GM23338 (cell line): ENCODE data around the gene SLC19A1. TPM values are rescaled to one million over a fixed set of nuclear protein-coding genes. Genes with fewer than 3 reads are reported as not detected.

ENCODE experiments used
- ATAC-seq: fragments of 200-7000 bp; cut with Tn5 transposase; 3 replicates; pipeline ENCODE4 v1.9.1; 2020
- DNase-seq: peaks from one replicate; pipeline ENCODE4 v3.0.0-alpha.2; 2015; ENCODE audit warnings: low spot score
- H2AFZ ChIP-seq: fragments of 200-600 bp; sonication (generic); 2 replicates; pipeline ENCODE4 v1.8.0; 2016; ENCODE audit warnings: antibody characterized with exemption, mild to moderate bottlenecking, moderate library complexity
- H3F3A ChIP-seq: fragments of 200-600 bp; sonication (generic); replicated peaks from 2 replicates; pipeline ENCODE4 v1.8.0; 2017; ENCODE audit warnings: antibody characterized with exemption, mixed run types, low read depth
- H3K27ac ChIP-seq: fragments of 200-600 bp; sonication (generic); 2 replicates; pipeline ENCODE4 v1.6.1; 2016; ENCODE audit warnings: low read depth
- H3K27me3 ChIP-seq: fragments of 200-600 bp; sonication (generic); 2 replicates; pipeline ENCODE4 v1.8.0; 2016; ENCODE audit warnings: mild to moderate bottlenecking, mixed run types, moderate library complexity; ENCODE audit not compliant: insufficient read depth
- H3K36me3 ChIP-seq: fragments of 200-600 bp; sonication (generic); 2 replicates; pipeline ENCODE4 v1.8.0; 2016; ENCODE audit warnings: mild to moderate bottlenecking; ENCODE audit not compliant: insufficient read depth
- H3K4me1 ChIP-seq: fragments of 200-600 bp; sonication (generic); 2 replicates; pipeline ENCODE4 v1.8.0; 2016; ENCODE audit warnings: mild to moderate bottlenecking, moderate library complexity; ENCODE audit not compliant: insufficient read depth
- H3K4me2 ChIP-seq: fragments of 200-600 bp; sonication (generic); 2 replicates; pipeline ENCODE4 v1.7.1; 2017; ENCODE audit warnings: mixed run types
- H3K4me3 ChIP-seq: fragments of 200-600 bp; sonication (generic); 2 replicates; pipeline ENCODE4 v1.6.1; 2016; ENCODE audit warnings: mixed run types
- H3K79me2 ChIP-seq: fragments of 200-600 bp; sonication (generic); replicated peaks from 2 replicates; pipeline ENCODE4 v1.8.0; 2017; ENCODE audit warnings: mild to moderate bottlenecking; ENCODE audit not compliant: insufficient read depth
- H3K9me2 ChIP-seq: fragments of 200-600 bp; sonication (generic); 2 replicates; pipeline ENCODE4 v1.8.0; 2017; ENCODE audit not compliant: insufficient read depth
- H4K20me1 ChIP-seq: fragments of 200-600 bp; sonication (generic); replicated peaks from 2 replicates; pipeline ENCODE4 v1.8.0; 2017; ENCODE audit warnings: mild to moderate bottlenecking; ENCODE audit not compliant: insufficient read depth
- H3K27ac Mint-ChIP-seq: 2 replicates; pipeline ENCODE4 v1.8.0; 2020; ENCODE audit warnings: inconsistent platforms, mild to moderate bottlenecking, moderate library complexity, mixed read lengths
- H3K27me3 Mint-ChIP-seq: 3 replicates; pipeline ENCODE4 v1.8.0; 2022; ENCODE audit warnings: low read depth, mild to moderate bottlenecking, moderate library complexity, mixed read lengths, inconsistent platforms; ENCODE audit not compliant: insufficient read depth, poor library complexity
- H3K36me3 Mint-ChIP-seq: 3 replicates; pipeline ENCODE4 v1.8.0; 2021; ENCODE audit warnings: low read depth, mild to moderate bottlenecking, inconsistent platforms, moderate library complexity, mixed read lengths
- H3K4me1 Mint-ChIP-seq: 3 replicates; pipeline ENCODE4 v1.8.0; 2020; ENCODE audit warnings: mild to moderate bottlenecking, inconsistent platforms, mixed read lengths
- H3K4me3 Mint-ChIP-seq: 3 replicates; pipeline ENCODE4 v1.8.0; 2021; ENCODE audit warnings: moderate library complexity, mild to moderate bottlenecking, inconsistent platforms, mixed read lengths
- H3K9me3 Mint-ChIP-seq: 3 replicates; pipeline ENCODE4 v1.8.0; 2020; ENCODE audit warnings: moderate library complexity, mild to moderate bottlenecking, inconsistent platforms, mixed read lengths
- CREB1 ChIP-seq: fragments of 250-450 bp; sonication (Bioruptor Pico); IDR thresholded peaks from 2 replicates; pipeline ENCODE4 v1.5.0; 2020; ENCODE audit warnings: low read depth, mild to moderate bottlenecking, moderate library complexity
- ETS1 ChIP-seq: IDR thresholded peaks from 2 replicates; pipeline ENCODE4 v1.6.1; 2016; ENCODE audit warnings: antibody characterized with exemption
- EZH2 ChIP-seq: fragments of 200-600 bp; sonication (generic); IDR thresholded peaks from one replicate; pipeline ENCODE4 v1.8.0; 2017; ENCODE audit warnings: antibody characterized with exemption, mild to moderate bottlenecking, low read depth; ENCODE audit not compliant: unreplicated experiment
- EZH2phosphoT487 ChIP-seq: fragments of 200-600 bp; sonication (generic); IDR thresholded peaks from one replicate; pipeline ENCODE4 v1.8.1; 2018; ENCODE audit warnings: antibody characterized with exemption; ENCODE audit not compliant: unreplicated experiment
- POLR2AphosphoS5 ChIP-seq: IDR thresholded peaks from 2 replicates; pipeline ENCODE4 v1.6.1; 2016; ENCODE audit warnings: antibody characterized with exemption, low read depth
- ZNF462 ChIP-seq: fragments of 250-450 bp; sonication (Bioruptor Pico); IDR thresholded peaks from 2 replicates; pipeline ENCODE4 v1.5.0; 2020; ENCODE audit warnings: mild to moderate bottlenecking, moderate library complexity
- polyA plus RNA-seq: library from polyadenylated mRNA; unstranded; fragments of >200 nt; fragmentation: Nextera tagmentation; extraction: Ambion mirVana; gene quantifications from 2 replicates; pipeline ENCODE4 v1.2.1, GENCODE V29; 2016
- total RNA-seq: library from RNA; depleted of rRNA; stranded (reverse); fragments of >200 nt; shearing (Covaris generic); gene quantifications from 2 replicates; pipeline ENCODE4 v1.2.3, GENCODE V29; 2014
- TF ChIP-seq, protein P1 (sequence below): IDR thresholded peaks from one replicate; pipeline ENCODE4 v1.6.1; 2018; ENCODE audit warnings: antibody characterized with exemption; ENCODE audit not compliant: unreplicated experiment

Gene SLC19A1
- total and polyA plus RNA-seq, 2 experiments from 2014 or later, result 31.2 to 33.0 TPM

- peaks cover 6% of the 10 kb centered on the region for H3K27me3 Mint-ChIP-seq
- TF ChIP-seq CREB1 (CRISPR knock-in tag), result no peak
- TF ChIP-seq, protein P1, sequence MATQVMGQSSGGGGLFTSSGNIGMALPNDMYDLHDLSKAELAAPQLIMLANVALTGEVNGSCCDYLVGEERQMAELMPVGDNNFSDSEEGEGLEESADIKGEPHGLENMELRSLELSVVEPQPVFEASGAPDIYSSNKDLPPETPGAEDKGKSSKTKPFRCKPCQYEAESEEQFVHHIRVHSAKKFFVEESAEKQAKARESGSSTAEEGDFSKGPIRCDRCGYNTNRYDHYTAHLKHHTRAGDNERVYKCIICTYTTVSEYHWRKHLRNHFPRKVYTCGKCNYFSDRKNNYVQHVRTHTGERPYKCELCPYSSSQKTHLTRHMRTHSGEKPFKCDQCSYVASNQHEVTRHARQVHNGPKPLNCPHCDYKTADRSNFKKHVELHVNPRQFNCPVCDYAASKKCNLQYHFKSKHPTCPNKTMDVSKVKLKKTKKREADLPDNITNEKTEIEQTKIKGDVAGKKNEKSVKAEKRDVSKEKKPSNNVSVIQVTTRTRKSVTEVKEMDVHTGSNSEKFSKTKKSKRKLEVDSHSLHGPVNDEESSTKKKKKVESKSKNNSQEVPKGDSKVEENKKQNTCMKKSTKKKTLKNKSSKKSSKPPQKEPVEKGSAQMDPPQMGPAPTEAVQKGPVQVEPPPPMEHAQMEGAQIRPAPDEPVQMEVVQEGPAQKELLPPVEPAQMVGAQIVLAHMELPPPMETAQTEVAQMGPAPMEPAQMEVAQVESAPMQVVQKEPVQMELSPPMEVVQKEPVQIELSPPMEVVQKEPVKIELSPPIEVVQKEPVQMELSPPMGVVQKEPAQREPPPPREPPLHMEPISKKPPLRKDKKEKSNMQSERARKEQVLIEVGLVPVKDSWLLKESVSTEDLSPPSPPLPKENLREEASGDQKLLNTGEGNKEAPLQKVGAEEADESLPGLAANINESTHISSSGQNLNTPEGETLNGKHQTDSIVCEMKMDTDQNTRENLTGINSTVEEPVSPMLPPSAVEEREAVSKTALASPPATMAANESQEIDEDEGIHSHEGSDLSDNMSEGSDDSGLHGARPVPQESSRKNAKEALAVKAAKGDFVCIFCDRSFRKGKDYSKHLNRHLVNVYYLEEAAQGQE, result no peak
- no peak for TF ChIP-seq EZH2phosphoT487
- no peak for TF ChIP-seq ZNF462 (CRISPR knock-in tag)
- no peak for TF ChIP-seq POLR2AphosphoS5
- no peak for TF ChIP-seq EZH2
- TF ChIP-seq ETS1, result no peak
- H4K20me1 ChIP-seq, result no peaks in the 10 kb centered on the region
- H3F3A ChIP-seq, result 0 out of 2 replicates have a peak, but pooled peaks cover 2% of the 10 kb centered on the region
- no peaks in the 10 kb centered on the region for H3K27me3 ChIP-seq
- no peak overlapping the region for H3K27ac ChIP-seq
- H3K4me3 Mint-ChIP-seq, result no peak overlapping the region
- no peaks in the 10 kb centered on the region for H3K36me3 Mint-ChIP-seq
- H3K4me1 Mint-ChIP-seq, result peaks cover 18% of the 10 kb centered on the region
- no peak overlapping the region for H3K27ac Mint-ChIP-seq
- H3K9me3 Mint-ChIP-seq, result peaks cover 4% of the 10 kb centered on the region; the same call in 1 of the 3 replicates
- H2AFZ ChIP-seq, result no peak overlapping the region
- H3K36me3 ChIP-seq, result no peaks in the 10 kb centered on the region
- no peaks in the 10 kb centered on the region for H3K79me2 ChIP-seq
- no peak for DNase-seq
- no peak overlapping the region for H3K4me3 ChIP-seq
- no peaks in the 10 kb centered on the region for H3K9me2 ChIP-seq
- no peak for ATAC-seq
- no peak overlapping the region for H3K4me2 ChIP-seq
- no peaks in the 10 kb centered on the region for H3K4me1 ChIP-seq
Observed at GRCh38 chr21:45557616-45558043, 15.4 kb upstream of the SLC19A1 start.
